GM23338 (cell line): Measurements from ENCODE around the gene SLCO1C1. TPM values are rescaled to one million over a fixed set of nuclear protein-coding genes. Genes with fewer than 3 reads are reported as not detected.

Experiments
- ATAC-seq: fragments of 200-7000 bp; cut with Tn5 transposase; 3 replicates; pipeline ENCODE4 v1.9.1; 2020
- DNase-seq: peaks from one replicate; pipeline ENCODE4 v3.0.0-alpha.2; 2015; ENCODE audit warnings: low spot score
- H2AFZ ChIP-seq: fragments of 200-600 bp; sonication (generic); 2 replicates; pipeline ENCODE4 v1.8.0; 2016; ENCODE audit warnings: antibody characterized with exemption, mild to moderate bottlenecking, moderate library complexity
- H3F3A ChIP-seq: fragments of 200-600 bp; sonication (generic); replicated peaks from 2 replicates; pipeline ENCODE4 v1.8.0; 2017; ENCODE audit warnings: antibody characterized with exemption, mixed run types, low read depth
- H3K27ac ChIP-seq: fragments of 200-600 bp; sonication (generic); 2 replicates; pipeline ENCODE4 v1.6.1; 2016; ENCODE audit warnings: low read depth
- H3K27me3 ChIP-seq: fragments of 200-600 bp; sonication (generic); 2 replicates; pipeline ENCODE4 v1.8.0; 2016; ENCODE audit warnings: mild to moderate bottlenecking, mixed run types, moderate library complexity; ENCODE audit not compliant: insufficient read depth
- H3K36me3 ChIP-seq: fragments of 200-600 bp; sonication (generic); 2 replicates; pipeline ENCODE4 v1.8.0; 2016; ENCODE audit warnings: mild to moderate bottlenecking; ENCODE audit not compliant: insufficient read depth
- H3K4me1 ChIP-seq: fragments of 200-600 bp; sonication (generic); 2 replicates; pipeline ENCODE4 v1.8.0; 2016; ENCODE audit warnings: mild to moderate bottlenecking, moderate library complexity; ENCODE audit not compliant: insufficient read depth
- H3K4me2 ChIP-seq: fragments of 200-600 bp; sonication (generic); 2 replicates; pipeline ENCODE4 v1.7.1; 2017; ENCODE audit warnings: mixed run types
- H3K4me3 ChIP-seq: fragments of 200-600 bp; sonication (generic); 2 replicates; pipeline ENCODE4 v1.6.1; 2016; ENCODE audit warnings: mixed run types
- H3K79me2 ChIP-seq: fragments of 200-600 bp; sonication (generic); replicated peaks from 2 replicates; pipeline ENCODE4 v1.8.0; 2017; ENCODE audit warnings: mild to moderate bottlenecking; ENCODE audit not compliant: insufficient read depth
- H3K9me2 ChIP-seq: fragments of 200-600 bp; sonication (generic); 2 replicates; pipeline ENCODE4 v1.8.0; 2017; ENCODE audit not compliant: insufficient read depth
- H4K20me1 ChIP-seq: fragments of 200-600 bp; sonication (generic); replicated peaks from 2 replicates; pipeline ENCODE4 v1.8.0; 2017; ENCODE audit warnings: mild to moderate bottlenecking; ENCODE audit not compliant: insufficient read depth
- H3K27ac Mint-ChIP-seq: 2 replicates; pipeline ENCODE4 v1.8.0; 2020; ENCODE audit warnings: inconsistent platforms, mild to moderate bottlenecking, moderate library complexity, mixed read lengths
- H3K27me3 Mint-ChIP-seq: 3 replicates; pipeline ENCODE4 v1.8.0; 2022; ENCODE audit warnings: low read depth, mild to moderate bottlenecking, moderate library complexity, mixed read lengths, inconsistent platforms; ENCODE audit not compliant: insufficient read depth, poor library complexity
- H3K36me3 Mint-ChIP-seq: 3 replicates; pipeline ENCODE4 v1.8.0; 2021; ENCODE audit warnings: low read depth, mild to moderate bottlenecking, inconsistent platforms, moderate library complexity, mixed read lengths
- H3K4me1 Mint-ChIP-seq: 3 replicates; pipeline ENCODE4 v1.8.0; 2020; ENCODE audit warnings: mild to moderate bottlenecking, inconsistent platforms, mixed read lengths
- H3K4me3 Mint-ChIP-seq: 3 replicates; pipeline ENCODE4 v1.8.0; 2021; ENCODE audit warnings: moderate library complexity, mild to moderate bottlenecking, inconsistent platforms, mixed read lengths
- H3K9me3 Mint-ChIP-seq: 3 replicates; pipeline ENCODE4 v1.8.0; 2020; ENCODE audit warnings: moderate library complexity, mild to moderate bottlenecking, inconsistent platforms, mixed read lengths
- EZH2 ChIP-seq: fragments of 200-600 bp; sonication (generic); IDR thresholded peaks from one replicate; pipeline ENCODE4 v1.8.0; 2017; ENCODE audit warnings: antibody characterized with exemption, mild to moderate bottlenecking, low read depth; ENCODE audit not compliant: unreplicated experiment
- EZH2phosphoT487 ChIP-seq: fragments of 200-600 bp; sonication (generic); IDR thresholded peaks from one replicate; pipeline ENCODE4 v1.8.1; 2018; ENCODE audit warnings: antibody characterized with exemption; ENCODE audit not compliant: unreplicated experiment
- NANOG ChIP-seq: IDR thresholded peaks from 2 replicates; pipeline ENCODE4 v1.6.1; 2016; ENCODE audit warnings: antibody characterized with exemption, borderline replicate concordance
- POLR2AphosphoS5 ChIP-seq: IDR thresholded peaks from 2 replicates; pipeline ENCODE4 v1.6.1; 2016; ENCODE audit warnings: antibody characterized with exemption, low read depth
- STAT1 ChIP-seq: IDR thresholded peaks from one replicate; pipeline ENCODE4 v1.6.1; 2016; ENCODE audit warnings: antibody characterized with exemption; ENCODE audit not compliant: unreplicated experiment
- ZNF331 ChIP-seq: fragments of 250-450 bp; sonication (Bioruptor Pico); IDR thresholded peaks from 2 replicates; pipeline ENCODE4 v1.5.0; 2020; ENCODE audit warnings: low read depth, mild to moderate bottlenecking, moderate library complexity
- polyA plus RNA-seq: library from polyadenylated mRNA; unstranded; fragments of >200 nt; fragmentation: Nextera tagmentation; extraction: Ambion mirVana; gene quantifications from 2 replicates; pipeline ENCODE4 v1.2.1, GENCODE V29; 2016
- total RNA-seq: library from RNA; depleted of rRNA; stranded (reverse); fragments of >200 nt; shearing (Covaris generic); gene quantifications from 2 replicates; pipeline ENCODE4 v1.2.3, GENCODE V29; 2014
- TF ChIP-seq, protein P1 (sequence below), 2 experiments: fragments of 200-600 bp in 1 of 2; sonication (generic) in 1 of 2; conservative IDR thresholded peaks; 2 replicates each; pipeline versions ENCODE4 v1.5.1 to v1.6.1; 2016 to 2017; ENCODE audit warnings: antibody characterized with exemption in 2 of 2, low read depth in 2 of 2, mild to moderate bottlenecking in 2 of 2, moderate library complexity in 1 of 2
- TF ChIP-seq, protein P2 (sequence below): IDR thresholded peaks from one replicate; pipeline ENCODE4 v1.6.1; 2018; ENCODE audit warnings: antibody characterized with exemption; ENCODE audit not compliant: unreplicated experiment
- TF ChIP-seq, protein P3 (sequence below): fragments of 250-450 bp; sonication (Bioruptor Pico); IDR thresholded peaks from 2 replicates; pipeline ENCODE4 v1.5.0; 2020; ENCODE audit warnings: mild to moderate bottlenecking, moderate library complexity
- TF ChIP-seq, protein P4 (sequence below): IDR thresholded peaks from 2 replicates; pipeline ENCODE4 v1.6.1; 2016; ENCODE audit warnings: antibody characterized with exemption

SLCO1C1 gene
- total and polyA plus RNA-seq, 2 experiments from 2014 or later, result 0.86 to 1.6 TPM

DNA sequence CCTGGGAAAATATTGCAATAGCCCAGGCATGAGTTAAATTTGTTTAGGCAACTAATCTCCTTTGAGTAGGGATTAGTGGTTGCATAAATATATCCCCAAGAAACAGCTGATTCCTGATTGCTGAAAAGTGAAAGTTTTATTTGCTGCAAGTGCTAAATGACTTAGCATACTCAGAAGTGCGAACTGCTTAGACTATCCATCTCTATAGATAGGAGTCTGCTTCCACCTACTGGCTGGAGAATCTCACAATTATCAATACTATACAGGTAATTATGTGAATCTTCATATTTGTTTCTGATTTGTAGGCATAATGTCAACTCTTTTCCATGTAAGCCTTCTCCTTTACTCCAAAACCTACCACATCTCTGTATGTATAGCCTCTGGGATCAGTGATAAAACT lies 103.4 kb downstream of the SLCO1C1 start:
- no peaks in the 10 kb centered on the region for H4K20me1 ChIP-seq
- H3K9me2 ChIP-seq, result no peaks in the 10 kb centered on the region; the same call in 1 of the 2 replicates
- H3F3A ChIP-seq, result no peaks in the 10 kb centered on the region
- no peaks in the 10 kb centered on the region for H3K79me2 ChIP-seq
- H3K4me2 ChIP-seq, result no peak overlapping the region
- no peaks in the 10 kb centered on the region for H3K27me3 ChIP-seq
- no peak overlapping the region for H3K27ac Mint-ChIP-seq
- ATAC-seq (peak; percentile 73), DNase-seq (peak; percentile 63)
- H3K4me3 Mint-ChIP-seq, result no peak overlapping the region
- no peaks in the 10 kb centered on the region for H3K27me3 Mint-ChIP-seq
- no peak overlapping the region for H3K4me3 ChIP-seq
- H3K36me3 ChIP-seq, result no peaks in the 10 kb centered on the region
- H3K4me1 Mint-ChIP-seq, result no peaks in the 10 kb centered on the region
- peaks cover 9% of the 10 kb centered on the region; the same call in 2 of the 3 replicates for H3K36me3 Mint-ChIP-seq
- H2AFZ ChIP-seq, result no peak overlapping the region
- peaks cover 9% of the 10 kb centered on the region for H3K9me3 Mint-ChIP-seq
- TF ChIP-seq, protein P1, sequence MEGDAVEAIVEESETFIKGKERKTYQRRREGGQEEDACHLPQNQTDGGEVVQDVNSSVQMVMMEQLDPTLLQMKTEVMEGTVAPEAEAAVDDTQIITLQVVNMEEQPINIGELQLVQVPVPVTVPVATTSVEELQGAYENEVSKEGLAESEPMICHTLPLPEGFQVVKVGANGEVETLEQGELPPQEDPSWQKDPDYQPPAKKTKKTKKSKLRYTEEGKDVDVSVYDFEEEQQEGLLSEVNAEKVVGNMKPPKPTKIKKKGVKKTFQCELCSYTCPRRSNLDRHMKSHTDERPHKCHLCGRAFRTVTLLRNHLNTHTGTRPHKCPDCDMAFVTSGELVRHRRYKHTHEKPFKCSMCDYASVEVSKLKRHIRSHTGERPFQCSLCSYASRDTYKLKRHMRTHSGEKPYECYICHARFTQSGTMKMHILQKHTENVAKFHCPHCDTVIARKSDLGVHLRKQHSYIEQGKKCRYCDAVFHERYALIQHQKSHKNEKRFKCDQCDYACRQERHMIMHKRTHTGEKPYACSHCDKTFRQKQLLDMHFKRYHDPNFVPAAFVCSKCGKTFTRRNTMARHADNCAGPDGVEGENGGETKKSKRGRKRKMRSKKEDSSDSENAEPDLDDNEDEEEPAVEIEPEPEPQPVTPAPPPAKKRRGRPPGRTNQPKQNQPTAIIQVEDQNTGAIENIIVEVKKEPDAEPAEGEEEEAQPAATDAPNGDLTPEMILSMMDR (conservative IDR thresholded peaks at IDR 0.05; ENCODE audit: low read depth in 2 of 2), result peak; percentile 68 to 69
- no peak for TF ChIP-seq POLR2AphosphoS5
- peaks cover 4% of the 10 kb centered on the region; the same call in 1 of the 2 replicates for H3K4me1 ChIP-seq
- no peak overlapping the region for H3K27ac ChIP-seq

DNA sequence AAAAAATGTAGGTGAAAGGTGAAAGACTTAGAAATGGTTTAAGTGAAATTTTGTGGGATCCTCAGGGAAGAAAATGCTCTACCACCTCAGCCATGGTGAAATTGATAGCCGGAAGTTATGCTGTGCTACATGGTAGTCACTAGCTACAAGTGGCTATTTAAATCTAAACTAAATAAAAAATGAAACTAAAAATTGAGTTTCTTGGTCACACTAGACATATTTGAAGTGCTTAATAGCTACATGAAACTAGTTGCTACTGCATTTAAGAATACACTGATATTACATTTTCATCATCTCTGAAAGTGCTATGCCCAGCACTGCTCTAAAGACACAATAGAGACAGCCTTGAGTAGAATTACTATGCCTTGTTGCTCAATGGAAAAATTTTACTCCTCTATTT lies 105.0 kb downstream of the SLCO1C1 start:
- Histone ChIP-seq H3K4me1 (peaks cover 4% of the 10 kb centered on the region; the same call in 1 of the 2 replicates), H3K4me3 (no peak overlapping the region), H4K20me1 (no peaks in the 10 kb centered on the region), H2AFZ (no peak overlapping the region), H3F3A (no peaks in the 10 kb centered on the region), H3K27me3 (no peaks in the 10 kb centered on the region), H3K27ac (no peak overlapping the region), H3K4me2 (no peak overlapping the region), H3K79me2 (no peaks in the 10 kb centered on the region), H3K36me3 (no peaks in the 10 kb centered on the region), H3K9me2 (no peaks in the 10 kb centered on the region)
- Mint-ChIP-seq H3K9me3 (no peaks in the 10 kb centered on the region), H3K27me3 (no peaks in the 10 kb centered on the region), H3K27ac (no peak overlapping the region), H3K4me3 (no peak overlapping the region), H3K36me3 (no peaks in the 10 kb centered on the region), H3K4me1 (no peaks in the 10 kb centered on the region)
- no peak for DNase-seq
- ATAC-seq, result no peak
- TF ChIP-seq ZNF331 (CRISPR knock-in tag) (no peak), EZH2phosphoT487 (no peak), EZH2 (no peak), NANOG (no peak), STAT1 (no peak)
- TF ChIP-seq, protein P2, sequence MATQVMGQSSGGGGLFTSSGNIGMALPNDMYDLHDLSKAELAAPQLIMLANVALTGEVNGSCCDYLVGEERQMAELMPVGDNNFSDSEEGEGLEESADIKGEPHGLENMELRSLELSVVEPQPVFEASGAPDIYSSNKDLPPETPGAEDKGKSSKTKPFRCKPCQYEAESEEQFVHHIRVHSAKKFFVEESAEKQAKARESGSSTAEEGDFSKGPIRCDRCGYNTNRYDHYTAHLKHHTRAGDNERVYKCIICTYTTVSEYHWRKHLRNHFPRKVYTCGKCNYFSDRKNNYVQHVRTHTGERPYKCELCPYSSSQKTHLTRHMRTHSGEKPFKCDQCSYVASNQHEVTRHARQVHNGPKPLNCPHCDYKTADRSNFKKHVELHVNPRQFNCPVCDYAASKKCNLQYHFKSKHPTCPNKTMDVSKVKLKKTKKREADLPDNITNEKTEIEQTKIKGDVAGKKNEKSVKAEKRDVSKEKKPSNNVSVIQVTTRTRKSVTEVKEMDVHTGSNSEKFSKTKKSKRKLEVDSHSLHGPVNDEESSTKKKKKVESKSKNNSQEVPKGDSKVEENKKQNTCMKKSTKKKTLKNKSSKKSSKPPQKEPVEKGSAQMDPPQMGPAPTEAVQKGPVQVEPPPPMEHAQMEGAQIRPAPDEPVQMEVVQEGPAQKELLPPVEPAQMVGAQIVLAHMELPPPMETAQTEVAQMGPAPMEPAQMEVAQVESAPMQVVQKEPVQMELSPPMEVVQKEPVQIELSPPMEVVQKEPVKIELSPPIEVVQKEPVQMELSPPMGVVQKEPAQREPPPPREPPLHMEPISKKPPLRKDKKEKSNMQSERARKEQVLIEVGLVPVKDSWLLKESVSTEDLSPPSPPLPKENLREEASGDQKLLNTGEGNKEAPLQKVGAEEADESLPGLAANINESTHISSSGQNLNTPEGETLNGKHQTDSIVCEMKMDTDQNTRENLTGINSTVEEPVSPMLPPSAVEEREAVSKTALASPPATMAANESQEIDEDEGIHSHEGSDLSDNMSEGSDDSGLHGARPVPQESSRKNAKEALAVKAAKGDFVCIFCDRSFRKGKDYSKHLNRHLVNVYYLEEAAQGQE, result no peak
- TF ChIP-seq, protein P3, sequence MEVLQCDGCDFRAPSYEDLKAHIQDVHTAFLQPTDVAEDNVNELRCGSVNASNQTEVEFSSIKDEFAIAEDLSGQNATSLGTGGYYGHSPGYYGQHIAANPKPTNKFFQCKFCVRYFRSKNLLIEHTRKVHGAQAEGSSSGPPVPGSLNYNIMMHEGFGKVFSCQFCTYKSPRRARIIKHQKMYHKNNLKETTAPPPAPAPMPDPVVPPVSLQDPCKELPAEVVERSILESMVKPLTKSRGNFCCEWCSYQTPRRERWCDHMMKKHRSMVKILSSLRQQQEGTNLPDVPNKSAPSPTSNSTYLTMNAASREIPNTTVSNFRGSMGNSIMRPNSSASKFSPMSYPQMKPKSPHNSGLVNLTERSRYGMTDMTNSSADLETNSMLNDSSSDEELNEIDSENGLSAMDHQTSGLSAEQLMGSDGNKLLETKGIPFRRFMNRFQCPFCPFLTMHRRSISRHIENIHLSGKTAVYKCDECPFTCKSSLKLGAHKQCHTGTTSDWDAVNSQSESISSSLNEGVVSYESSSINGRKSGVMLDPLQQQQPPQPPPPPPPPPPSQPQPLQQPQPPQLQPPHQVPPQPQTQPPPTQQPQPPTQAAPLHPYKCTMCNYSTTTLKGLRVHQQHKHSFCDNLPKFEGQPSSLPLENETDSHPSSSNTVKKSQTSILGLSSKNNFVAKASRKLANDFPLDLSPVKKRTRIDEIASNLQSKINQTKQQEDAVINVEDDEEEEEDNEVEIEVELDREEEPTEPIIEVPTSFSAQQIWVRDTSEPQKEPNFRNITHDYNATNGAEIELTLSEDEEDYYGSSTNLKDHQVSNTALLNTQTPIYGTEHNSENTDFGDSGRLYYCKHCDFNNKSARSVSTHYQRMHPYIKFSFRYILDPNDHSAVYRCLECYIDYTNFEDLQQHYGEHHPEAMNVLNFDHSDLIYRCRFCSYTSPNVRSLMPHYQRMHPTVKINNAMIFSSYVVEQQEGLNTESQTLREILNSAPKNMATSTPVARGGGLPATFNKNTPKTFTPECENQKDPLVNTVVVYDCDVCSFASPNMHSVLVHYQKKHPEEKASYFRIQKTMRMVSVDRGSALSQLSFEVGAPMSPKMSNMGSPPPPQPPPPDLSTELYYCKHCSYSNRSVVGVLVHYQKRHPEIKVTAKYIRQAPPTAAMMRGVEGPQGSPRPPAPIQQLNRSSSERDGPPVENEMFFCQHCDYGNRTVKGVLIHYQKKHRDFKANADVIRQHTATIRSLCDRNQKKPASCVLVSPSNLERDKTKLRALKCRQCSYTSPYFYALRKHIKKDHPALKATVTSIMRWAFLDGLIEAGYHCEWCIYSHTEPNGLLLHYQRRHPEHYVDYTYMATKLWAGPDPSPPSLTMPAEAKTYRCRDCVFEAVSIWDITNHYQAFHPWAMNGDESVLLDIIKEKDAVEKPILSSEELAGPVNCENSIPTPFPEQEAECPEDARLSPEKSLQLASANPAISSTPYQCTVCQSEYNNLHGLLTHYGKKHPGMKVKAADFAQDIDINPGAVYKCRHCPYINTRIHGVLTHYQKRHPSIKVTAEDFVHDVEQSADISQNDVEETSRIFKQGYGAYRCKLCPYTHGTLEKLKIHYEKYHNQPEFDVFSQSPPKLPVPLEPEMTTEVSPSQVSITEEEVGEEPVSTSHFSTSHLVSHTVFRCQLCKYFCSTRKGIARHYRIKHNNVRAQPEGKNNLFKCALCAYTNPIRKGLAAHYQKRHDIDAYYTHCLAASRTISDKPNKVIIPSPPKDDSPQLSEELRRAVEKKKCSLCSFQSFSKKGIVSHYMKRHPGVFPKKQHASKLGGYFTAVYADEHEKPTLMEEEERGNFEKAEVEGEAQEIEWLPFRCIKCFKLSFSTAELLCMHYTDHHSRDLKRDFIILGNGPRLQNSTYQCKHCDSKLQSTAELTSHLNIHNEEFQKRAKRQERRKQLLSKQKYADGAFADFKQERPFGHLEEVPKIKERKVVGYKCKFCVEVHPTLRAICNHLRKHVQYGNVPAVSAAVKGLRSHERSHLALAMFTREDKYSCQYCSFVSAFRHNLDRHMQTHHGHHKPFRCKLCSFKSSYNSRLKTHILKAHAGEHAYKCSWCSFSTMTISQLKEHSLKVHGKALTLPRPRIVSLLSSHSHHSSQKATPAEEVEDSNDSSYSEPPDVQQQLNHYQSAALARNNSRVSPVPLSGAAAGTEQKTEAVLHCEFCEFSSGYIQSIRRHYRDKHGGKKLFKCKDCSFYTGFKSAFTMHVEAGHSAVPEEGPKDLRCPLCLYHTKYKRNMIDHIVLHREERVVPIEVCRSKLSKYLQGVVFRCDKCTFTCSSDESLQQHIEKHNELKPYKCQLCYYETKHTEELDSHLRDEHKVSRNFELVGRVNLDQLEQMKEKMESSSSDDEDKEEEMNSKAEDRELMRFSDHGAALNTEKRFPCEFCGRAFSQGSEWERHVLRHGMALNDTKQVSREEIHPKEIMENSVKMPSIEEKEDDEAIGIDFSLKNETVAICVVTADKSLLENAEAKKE (CRISPR knock-in tag), result no peak
- TF ChIP-seq, protein P4, sequence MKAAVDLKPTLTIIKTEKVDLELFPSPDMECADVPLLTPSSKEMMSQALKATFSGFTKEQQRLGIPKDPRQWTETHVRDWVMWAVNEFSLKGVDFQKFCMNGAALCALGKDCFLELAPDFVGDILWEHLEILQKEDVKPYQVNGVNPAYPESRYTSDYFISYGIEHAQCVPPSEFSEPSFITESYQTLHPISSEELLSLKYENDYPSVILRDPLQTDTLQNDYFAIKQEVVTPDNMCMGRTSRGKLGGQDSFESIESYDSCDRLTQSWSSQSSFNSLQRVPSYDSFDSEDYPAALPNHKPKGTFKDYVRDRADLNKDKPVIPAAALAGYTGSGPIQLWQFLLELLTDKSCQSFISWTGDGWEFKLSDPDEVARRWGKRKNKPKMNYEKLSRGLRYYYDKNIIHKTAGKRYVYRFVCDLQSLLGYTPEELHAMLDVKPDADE, result no peak
